GM23338 (cell line): ENCODE data around the gene MCM3AP.

ENCODE experiments used
- POLR2AphosphoS5 ChIP-seq: IDR thresholded peaks from 2 replicates; pipeline ENCODE4 v1.6.1; 2016; ENCODE audit warnings: antibody characterized with exemption, low read depth
- TF ChIP-seq, protein P1 (sequence below), 2 experiments: fragments of 200-600 bp in 1 of 2; sonication (generic) in 1 of 2; conservative IDR thresholded peaks; 2 replicates each; pipeline versions ENCODE4 v1.5.1 to v1.6.1; 2016 to 2017; ENCODE audit warnings: antibody characterized with exemption in 2 of 2, low read depth in 2 of 2, mild to moderate bottlenecking in 2 of 2, moderate library complexity in 1 of 2

- TF ChIP-seq, protein P1, sequence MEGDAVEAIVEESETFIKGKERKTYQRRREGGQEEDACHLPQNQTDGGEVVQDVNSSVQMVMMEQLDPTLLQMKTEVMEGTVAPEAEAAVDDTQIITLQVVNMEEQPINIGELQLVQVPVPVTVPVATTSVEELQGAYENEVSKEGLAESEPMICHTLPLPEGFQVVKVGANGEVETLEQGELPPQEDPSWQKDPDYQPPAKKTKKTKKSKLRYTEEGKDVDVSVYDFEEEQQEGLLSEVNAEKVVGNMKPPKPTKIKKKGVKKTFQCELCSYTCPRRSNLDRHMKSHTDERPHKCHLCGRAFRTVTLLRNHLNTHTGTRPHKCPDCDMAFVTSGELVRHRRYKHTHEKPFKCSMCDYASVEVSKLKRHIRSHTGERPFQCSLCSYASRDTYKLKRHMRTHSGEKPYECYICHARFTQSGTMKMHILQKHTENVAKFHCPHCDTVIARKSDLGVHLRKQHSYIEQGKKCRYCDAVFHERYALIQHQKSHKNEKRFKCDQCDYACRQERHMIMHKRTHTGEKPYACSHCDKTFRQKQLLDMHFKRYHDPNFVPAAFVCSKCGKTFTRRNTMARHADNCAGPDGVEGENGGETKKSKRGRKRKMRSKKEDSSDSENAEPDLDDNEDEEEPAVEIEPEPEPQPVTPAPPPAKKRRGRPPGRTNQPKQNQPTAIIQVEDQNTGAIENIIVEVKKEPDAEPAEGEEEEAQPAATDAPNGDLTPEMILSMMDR (conservative IDR thresholded peaks at IDR 0.05; ENCODE audit: low read depth in 2 of 2): no peak
- TF ChIP-seq POLR2AphosphoS5: no peak; the same call in 1 of the 2 replicates
These were observed 45.5 kb downstream of the MCM3AP start for GRCh38 chr21:46239817-46240325.
